Liver (tissue), 9 donors: ENCODE results near the gene C19orf25. TPM values are rescaled to one million over a fixed set of nuclear protein-coding genes. Genes with fewer than 3 reads are reported as not detected.
A peak's percentile ranks its signal among the peaks of the same experiment; 100 is the strongest.

Experiments
- DNase-seq: peaks from one replicate; pipeline ENCODE4 v3.0.0-alpha.2; 2017; ENCODE audit warnings: low spot score
- H3K27ac ChIP-seq, 2 donors: one replicate each; pipeline ENCODE4 v1.7.0; 2013; ENCODE audit warnings: inconsistent platforms in 2 of 2, low read length in 2 of 2, control low read depth in 1 of 2, low read depth in 1 of 2, mild to moderate bottlenecking in 1 of 2
- H3K27me3 ChIP-seq, 4 donors: one replicate each; pipeline versions ENCODE4 v1.6.1 to v1.7.0; 2013; ENCODE audit warnings: low read length in 3 of 4, inconsistent platforms in 1 of 4, mild to moderate bottlenecking in 1 of 4, moderate library complexity in 1 of 4; ENCODE audit not compliant: control insufficient read depth in 4 of 4, insufficient read depth in 4 of 4
- H3K36me3 ChIP-seq, 4 donors: one replicate each; pipeline versions ENCODE4 v1.6.1 to v1.7.0; 2013; ENCODE audit warnings: low read length in 3 of 4, mild to moderate bottlenecking in 3 of 4, low read depth in 1 of 4, moderate library complexity in 1 of 4; ENCODE audit not compliant: control insufficient read depth in 4 of 4, insufficient read depth in 3 of 4
- H3K4me1 ChIP-seq, 4 donors: one replicate each; pipeline versions ENCODE4 v1.6.1 to v1.7.0; 2013; ENCODE audit warnings: low read length in 3 of 4, mild to moderate bottlenecking in 3 of 4, moderate library complexity in 1 of 4; ENCODE audit not compliant: control insufficient read depth in 4 of 4, insufficient read depth in 4 of 4
- H3K4me3 ChIP-seq, 3 donors: one replicate each; pipeline versions ENCODE4 v1.6.1 to v1.7.0; 2013; ENCODE audit warnings: low read length in 3 of 3, control low read depth in 1 of 3, low read depth in 1 of 3, mild to moderate bottlenecking in 1 of 3
- H3K9ac ChIP-seq, 2 donors: one replicate each; pipeline ENCODE4 v1.7.0; 2013; ENCODE audit warnings: low read length in 2 of 2, mild to moderate bottlenecking in 2 of 2, moderate library complexity in 2 of 2, control low read depth in 1 of 2, low read depth in 1 of 2
- H3K9me3 ChIP-seq, 4 donors: one replicate each; pipeline versions ENCODE4 v1.6.1 to v1.7.0; 2013; ENCODE audit warnings: low read length in 3 of 4; ENCODE audit not compliant: control insufficient read depth in 4 of 4
- ATF3 ChIP-seq: IDR thresholded peaks from 2 replicates; pipeline ENCODE4 v1.6.1; 2016; ENCODE audit warnings: antibody characterized with exemption
- CTCF ChIP-seq: fragments of 150-350 bp; IDR thresholded peaks from 2 replicates; pipeline ENCODE4 v1.5.1; 2017; ENCODE audit warnings: improper control_type of control experiment, low read depth, low read length; ENCODE audit not compliant: missing input control
- EGR1 ChIP-seq, 2 donors: IDR thresholded peaks; 2 replicates each; pipeline ENCODE4 v1.6.1; 2016 to 2018; ENCODE audit warnings: antibody characterized with exemption in 2 of 2, low read depth in 2 of 2
- FOXA1 ChIP-seq: IDR thresholded peaks from 2 replicates; pipeline ENCODE4 v1.6.1; 2016; ENCODE audit warnings: antibody characterized with exemption
- FOXA2 ChIP-seq: IDR thresholded peaks from 2 replicates; pipeline ENCODE4 v1.6.1; 2016; ENCODE audit warnings: antibody characterized with exemption
- GABPA ChIP-seq, 2 donors: IDR thresholded peaks in 1 of 2; conservative IDR thresholded peaks in 1 of 2; 2 replicates each; pipeline ENCODE4 v1.6.1; 2016; ENCODE audit warnings: antibody characterized with exemption in 2 of 2, mild to moderate bottlenecking in 1 of 2, moderate library complexity in 1 of 2
- HNF4A ChIP-seq, 2 donors: conservative IDR thresholded peaks; 2 replicates each; pipeline ENCODE4 v1.6.1; 2016; ENCODE audit warnings: antibody characterized with exemption in 2 of 2, mild to moderate bottlenecking in 2 of 2
- HNF4G ChIP-seq: IDR thresholded peaks from 2 replicates; pipeline ENCODE4 v1.6.1; 2016; ENCODE audit warnings: antibody characterized with exemption
- JUND ChIP-seq, 2 donors: IDR thresholded peaks; 2 replicates each; pipeline ENCODE4 v1.6.1; 2016; ENCODE audit warnings: antibody characterized with exemption in 2 of 2
- MAX ChIP-seq: IDR thresholded peaks from 2 replicates; pipeline ENCODE4 v1.6.1; 2016; ENCODE audit warnings: antibody characterized with exemption
- NR2F2 ChIP-seq: IDR thresholded peaks from 2 replicates; pipeline ENCODE4 v1.6.1; 2016; ENCODE audit warnings: antibody characterized with exemption
- RAD21 ChIP-seq, 2 donors: IDR thresholded peaks; 2 replicates each; pipeline ENCODE4 v1.6.1; 2016; ENCODE audit warnings: antibody characterized with exemption in 2 of 2, mild to moderate bottlenecking in 2 of 2
- REST ChIP-seq: IDR thresholded peaks from 2 replicates; pipeline ENCODE4 v1.6.1; 2016; ENCODE audit warnings: antibody characterized with exemption, mild to moderate bottlenecking
- RXRA ChIP-seq, 2 donors: IDR thresholded peaks; 2 replicates each; pipeline ENCODE4 v1.6.1; 2017 to 2018; ENCODE audit warnings: antibody characterized with exemption in 2 of 2, mild to moderate bottlenecking in 1 of 2
- SP1 ChIP-seq: IDR thresholded peaks from 2 replicates; pipeline ENCODE4 v1.6.1; 2018; ENCODE audit warnings: antibody characterized with exemption, mild to moderate bottlenecking
- TAF1 ChIP-seq: conservative IDR thresholded peaks from 2 replicates; pipeline ENCODE4 v1.6.1; 2016; ENCODE audit warnings: antibody characterized with exemption, mild to moderate bottlenecking
- YY1 ChIP-seq: IDR thresholded peaks from 2 replicates; pipeline ENCODE4 v1.6.1; 2016; ENCODE audit warnings: antibody characterized with exemption, mild to moderate bottlenecking
- ZBTB33 ChIP-seq: IDR thresholded peaks from 2 replicates; pipeline ENCODE4 v1.6.1; 2016; ENCODE audit warnings: antibody characterized with exemption
- WGBS: extraction: QIAGEN DNeasy Blood & Tissue Kit; methylation state at CpG from one replicate; pipeline ENCODE4 v1.1.7; 2013; 5-methylcytosine and 5-hydroxymethylcytosine counted together
- polyA plus RNA-seq, 2 donors: library from polyadenylated mRNA; stranded (reverse) in 1 of 2; unstranded in 1 of 2; fragments of 200-250 nt in 1 of 2; fragments of >200 nt in 1 of 2; fragmentation: Nextera tagmentation in 1 of 2; extraction: Ambion mirVana in 1 of 2; gene quantifications; one replicate each; pipeline versions ENCODE4 v1.2.1 to v1.2.3, GENCODE V29; 2013 to 2015
- total RNA-seq, 2 donors: library from RNA; depleted of rRNA; stranded (reverse); fragments of >200 nt; gene quantifications; one replicate each; pipeline ENCODE4 v1.2.3, GENCODE V29; 2014
- donor health status: healthy.
- donor health status: healthy.
- donor health status: healthy.
- donor health status: healthy.
- donor health status: healthy.

Gene C19orf25
- total and polyA plus RNA-seq, 4 donors, result 15.1 to 19.8 (median 18.5) TPM

- Histone ChIP-seq H3K27me3 (no peaks in the 10 kb centered on the region), H3K4me3 (peak overlapping the region in 2 of 3 donors; percentile 65 to 77), H3K27ac (peak overlapping the region; percentile 77 to 91), H3K36me3 (peaks cover 0 to 2% (median 0%) of the 10 kb centered on the region in 4 donors), H3K9me3 (no peaks in the 10 kb centered on the region), H3K4me1 (peaks cover 10 to 38% (median 24%) of the 10 kb centered on the region in 4 donors), H3K9ac (peak overlapping the region in 1 of 2 donors; percentile 70)
- no peak for TF ChIP-seq GABPA (IDR thresholded peaks at IDR 0.05 in 1 of 2, conservative IDR thresholded peaks at IDR 0.05 in 1 of 2)
- TF ChIP-seq ZBTB33, result peak; percentile 66
- TF ChIP-seq YY1, result peak; percentile 72
- TF ChIP-seq REST, result no peak
- no peak for TF ChIP-seq FOXA2
- peak; percentile 9 for TF ChIP-seq FOXA1
- peak; percentile 81 for TF ChIP-seq SP1
- peak; percentile 88 for TF ChIP-seq MAX
- peak; percentile 92 for TF ChIP-seq NR2F2
- no peak for TF ChIP-seq CTCF
- peak; percentile 39 for TF ChIP-seq TAF1
- peak; percentile 86 to 95 for TF ChIP-seq HNF4A (conservative IDR thresholded peaks at IDR 0.05)
- peak; percentile 37 to 51 for TF ChIP-seq JUND (IDR thresholded peaks at IDR 0.05)
- TF ChIP-seq EGR1 (IDR thresholded peaks at IDR 0.05; ENCODE audit: low read depth in 2 of 2), result peak in 1 of 2 donors; percentile 29
- TF ChIP-seq RXRA (IDR thresholded peaks at IDR 0.05), result peak; percentile 96 to 98
- TF ChIP-seq HNF4G, result peak; percentile 52
- no peak for TF ChIP-seq RAD21 (IDR thresholded peaks at IDR 0.05)
- no peak for TF ChIP-seq ATF3
- WGBS, result 29% methylated on average over 10 of the region's 10 CpGs
- DNase-seq, result no peak
Measured at GRCh38 chr19:1492474-1493006, 13.5 kb upstream of the C19orf25 start.
